Stimulated activated CD4-positive, alpha-beta T cell treated with anti-CD3 and anti-CD28 coated beads, Interleukin-1b, Interleukin-23, amount 100 ng/mL, for 1 hour (primary cell): ENCODE measurements around the gene SGMS1.

Experiments
- DNase-seq, 2 donors: peaks; one replicate each; pipeline ENCODE4 v3.0.0-alpha.2; 2020; ENCODE audit warnings: low read depth in 2 of 2

SGMS1 gene

GRCh38 chr10:50312464-50313437 is 311.0 kb downstream of the SGMS1 start:
- DNase-seq, result no peak

- peak in 1 of 2 donors; percentile 8 for DNase-seq
These were observed 313.1 kb downstream of the SGMS1 start for GRCh38 chr10:50310560-50311174.

- DNase-seq, result no peak
These were observed 314.4 kb downstream of the SGMS1 start for GRCh38 chr10:50309342-50309741.

- DNase-seq, result no peak
These were observed 319.1 kb downstream of the SGMS1 start for GRCh38 chr10:50304660-50305059.

GRCh38 chr10:50299948-50300669 is 323.6 kb downstream of the SGMS1 start:
- no peak for DNase-seq

- DNase-seq, result no peak
These were observed 328.4 kb downstream of the SGMS1 start for GRCh38 chr10:50295367-50295766.

- no peak for DNase-seq
These were observed 329.2 kb downstream of the SGMS1 start for GRCh38 chr10:50294582-50294981.

GRCh38 chr10:50293513-50294313 is 330.0 kb downstream of the SGMS1 start:
- DNase-seq, result no peak

- DNase-seq, result no peak
These were observed 332.4 kb downstream of the SGMS1 start for GRCh38 chr10:50291261-50291850.

- DNase-seq, result no peak
These were observed 334.6 kb downstream of the SGMS1 start for GRCh38 chr10:50289196-50289595.

GRCh38 chr10:50286996-50287803 is 336.6 kb downstream of the SGMS1 start:
- no peak for DNase-seq

- DNase-seq, result no peak
These were observed 337.2 kb downstream of the SGMS1 start for GRCh38 chr10:50286517-50286916.

- no peak for DNase-seq
These were observed 341.7 kb downstream of the SGMS1 start for GRCh38 chr10:50281967-50282522.

- no peak for DNase-seq
These were observed 342.4 kb downstream of the SGMS1 start for GRCh38 chr10:50281210-50281966.

GRCh38 chr10:50280049-50280841 is 343.5 kb downstream of the SGMS1 start:
- DNase-seq, result no peak

- no peak for DNase-seq
These were observed 344.3 kb downstream of the SGMS1 start for GRCh38 chr10:50279489-50279888.

- DNase-seq, result peak in 1 of 2 donors; percentile 1
These were observed 348.0 kb downstream of the SGMS1 start for GRCh38 chr10:50275650-50276235.

GRCh38 chr10:50272531-50272930 is 351.2 kb downstream of the SGMS1 start:
- no peak for DNase-seq
